Astrocyte (in vitro differentiated cells and primary cell): ENCODE data around the gene AP3M1. TPM values are rescaled to one million over a fixed set of nuclear protein-coding genes. Genes with fewer than 3 reads are reported as not detected.

Experiments used
- DNase-seq: peaks from one replicate; pipeline ENCODE4 v3.0.0-alpha.2; 2010; ENCODE audit warnings: low read depth
- FAIRE-seq: peaks from 2 replicates; lab custom pipeline; 2011; peaks lifted over from hg19 to GRCh38; lab: Jason Lieb, UNC
- H2AFZ ChIP-seq: 2 replicates; pipeline ENCODE4 v1.6.0; 2012; ENCODE audit warnings: low read depth, low read length, inconsistent platforms
- H3K27ac ChIP-seq: 2 replicates; pipeline ENCODE4 v1.5.1; 2011; ENCODE audit warnings: low read depth, low read length, inconsistent platforms
- H3K27me3 ChIP-seq: 2 replicates; pipeline ENCODE4 v1.6.0; 2011; ENCODE audit warnings: low read length, inconsistent platforms; ENCODE audit not compliant: insufficient read depth
- H3K36me3 ChIP-seq: 2 replicates; pipeline ENCODE4 v1.5.1; 2011; ENCODE audit warnings: low read length, inconsistent platforms; ENCODE audit not compliant: insufficient read depth
- H3K4me1 ChIP-seq: 2 replicates; pipeline ENCODE4 v1.5.1; 2011; ENCODE audit warnings: low read length, inconsistent platforms; ENCODE audit not compliant: insufficient read depth
- H3K4me2 ChIP-seq: 2 replicates; pipeline ENCODE4 v1.6.0; 2012; ENCODE audit warnings: low read length, inconsistent platforms
- H3K4me3 ChIP-seq: 2 replicates; pipeline ENCODE4 v1.5.1; 2011; ENCODE audit warnings: low read depth, mild to moderate bottlenecking, low read length, inconsistent platforms; ENCODE audit not compliant: insufficient read depth
- H3K79me2 ChIP-seq: 2 replicates; pipeline ENCODE4 v1.6.0; 2012; ENCODE audit warnings: mild to moderate bottlenecking, low read length, inconsistent platforms; ENCODE audit not compliant: insufficient read depth
- H3K9ac ChIP-seq: 2 replicates; pipeline ENCODE4 v1.6.0; 2012; ENCODE audit warnings: mild to moderate bottlenecking, low read length, inconsistent platforms
- H3K9me3 ChIP-seq: 2 replicates; pipeline ENCODE4 v1.5.1; 2012; ENCODE audit warnings: low read depth, mild to moderate bottlenecking, low read length, inconsistent platforms; ENCODE audit not compliant: insufficient read depth
- H4K20me1 ChIP-seq: 2 replicates; pipeline ENCODE4 v1.6.0; 2012; ENCODE audit warnings: low read length, inconsistent platforms; ENCODE audit not compliant: insufficient read depth
- H3K27ac Mint-ChIP-seq: one replicate; pipeline ENCODE4 v1.8.0; 2021; ENCODE audit warnings: mild to moderate bottlenecking, mixed read lengths; ENCODE audit not compliant: unreplicated experiment
- H3K27me3 Mint-ChIP-seq: one replicate; pipeline ENCODE4 v1.8.0; 2021; ENCODE audit warnings: low read depth, mixed read lengths; ENCODE audit not compliant: unreplicated experiment
- H3K36me3 Mint-ChIP-seq: one replicate; pipeline ENCODE4 v1.8.0; 2021; ENCODE audit warnings: low read depth, mixed read lengths; ENCODE audit not compliant: unreplicated experiment
- H3K4me1 Mint-ChIP-seq: one replicate; pipeline ENCODE4 v1.8.0; 2021; ENCODE audit warnings: low read depth, mixed read lengths; ENCODE audit not compliant: unreplicated experiment
- H3K4me3 Mint-ChIP-seq: one replicate; pipeline ENCODE4 v1.8.0; 2021; ENCODE audit warnings: mild to moderate bottlenecking, moderate library complexity, mixed read lengths; ENCODE audit not compliant: unreplicated experiment
- H3K9me3 Mint-ChIP-seq: one replicate; pipeline ENCODE4 v1.8.0; 2021; ENCODE audit warnings: mild to moderate bottlenecking, mixed read lengths; ENCODE audit not compliant: unreplicated experiment
- EZH2 ChIP-seq: IDR thresholded peaks from 2 replicates; pipeline ENCODE4 v1.6.1; 2012; ENCODE audit warnings: mild to moderate bottlenecking, low read length, inconsistent platforms; ENCODE audit not compliant: insufficient read depth
- total RNA-seq: library from RNA; stranded (reverse); gene quantifications from 2 replicates; pipeline ENCODE4 v1.2.1, GENCODE V29; 2021
- TF ChIP-seq, protein P1 (sequence below): IDR thresholded peaks from 2 replicates; pipeline ENCODE4 v1.5.1; 2011; ENCODE audit warnings: low read depth, mild to moderate bottlenecking, inconsistent platforms, low read length, moderate library complexity; ENCODE audit not compliant: insufficient read depth

The AP3M1 gene
- total RNA-seq, 1 donor from 2014 or later, result 50.0 TPM

DNA sequence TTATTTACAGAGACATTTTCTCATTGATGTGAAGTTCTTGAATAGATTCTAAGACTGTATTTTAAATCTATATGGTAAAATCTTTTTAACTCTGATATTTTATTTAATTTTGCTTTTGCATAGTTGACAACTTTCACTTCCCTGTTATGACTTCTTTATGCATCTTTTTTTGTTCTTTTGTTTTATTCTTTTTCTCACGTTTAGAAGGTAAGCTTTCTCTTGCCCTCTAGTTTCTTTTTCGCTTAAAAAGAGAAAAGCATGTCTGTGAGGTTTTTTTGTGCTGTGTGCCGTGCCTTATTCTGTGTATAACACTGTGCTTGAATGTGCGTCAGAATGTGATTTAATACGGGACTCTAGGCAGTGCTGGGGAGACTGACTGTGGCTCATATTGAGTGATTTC is 74.7 kb downstream of the AP3M1 start:
- H3K4me1 ChIP-seq, result peaks cover 64% of the 10 kb centered on the region
- H3K79me2 ChIP-seq, result peaks cover 68% of the 10 kb centered on the region
- H3K9me3 ChIP-seq, result no peaks in the 10 kb centered on the region
- DNase-seq (no peak), FAIRE-seq (no peak)
- H3K4me2 ChIP-seq, result no peak overlapping the region
- Mint-ChIP-seq H3K36me3 (peaks cover 13% of the 10 kb centered on the region), H3K27me3 (no peaks in the 10 kb centered on the region), H3K4me3 (peak overlapping the region; percentile 46), H3K4me1 (peaks cover 66% of the 10 kb centered on the region), H3K9me3 (no peaks in the 10 kb centered on the region), H3K27ac (no peak overlapping the region)
- H3K27ac ChIP-seq, result no peak overlapping the region
- H3K27me3 ChIP-seq, result no peaks in the 10 kb centered on the region
- no peak overlapping the region for H3K4me3 ChIP-seq
- no peak overlapping the region for H2AFZ ChIP-seq
- H3K9ac ChIP-seq, result no peak overlapping the region
- peaks cover 61% of the 10 kb centered on the region for H4K20me1 ChIP-seq
- TF ChIP-seq, protein P1, sequence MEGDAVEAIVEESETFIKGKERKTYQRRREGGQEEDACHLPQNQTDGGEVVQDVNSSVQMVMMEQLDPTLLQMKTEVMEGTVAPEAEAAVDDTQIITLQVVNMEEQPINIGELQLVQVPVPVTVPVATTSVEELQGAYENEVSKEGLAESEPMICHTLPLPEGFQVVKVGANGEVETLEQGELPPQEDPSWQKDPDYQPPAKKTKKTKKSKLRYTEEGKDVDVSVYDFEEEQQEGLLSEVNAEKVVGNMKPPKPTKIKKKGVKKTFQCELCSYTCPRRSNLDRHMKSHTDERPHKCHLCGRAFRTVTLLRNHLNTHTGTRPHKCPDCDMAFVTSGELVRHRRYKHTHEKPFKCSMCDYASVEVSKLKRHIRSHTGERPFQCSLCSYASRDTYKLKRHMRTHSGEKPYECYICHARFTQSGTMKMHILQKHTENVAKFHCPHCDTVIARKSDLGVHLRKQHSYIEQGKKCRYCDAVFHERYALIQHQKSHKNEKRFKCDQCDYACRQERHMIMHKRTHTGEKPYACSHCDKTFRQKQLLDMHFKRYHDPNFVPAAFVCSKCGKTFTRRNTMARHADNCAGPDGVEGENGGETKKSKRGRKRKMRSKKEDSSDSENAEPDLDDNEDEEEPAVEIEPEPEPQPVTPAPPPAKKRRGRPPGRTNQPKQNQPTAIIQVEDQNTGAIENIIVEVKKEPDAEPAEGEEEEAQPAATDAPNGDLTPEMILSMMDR, result no peak
- TF ChIP-seq EZH2, result no peak
- peaks cover 43% of the 10 kb centered on the region for H3K36me3 ChIP-seq

DNA sequence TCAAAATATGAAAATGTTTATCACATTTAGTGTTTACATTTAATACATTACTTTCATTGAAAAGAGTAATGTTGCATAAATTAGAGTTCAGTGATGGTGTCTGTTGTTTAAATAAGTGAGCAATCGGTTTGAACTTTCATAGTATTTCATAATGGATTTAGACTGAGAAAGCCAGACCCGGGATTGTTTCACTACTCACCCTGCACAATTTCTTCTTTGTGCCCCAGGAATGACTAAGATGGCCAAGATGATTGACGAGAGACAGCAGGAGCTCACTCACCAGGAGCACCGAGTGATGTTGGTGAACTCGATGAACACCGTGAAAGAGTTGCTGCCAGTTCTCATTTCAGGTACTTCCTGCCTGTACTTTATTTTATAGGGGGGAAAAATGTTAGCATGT is 78.1 kb downstream of the AP3M1 start:
- H3K27me3 Mint-ChIP-seq, result no peaks in the 10 kb centered on the region
- H3K27ac ChIP-seq, result peak overlapping the region; percentile 0
- H3K27ac Mint-ChIP-seq, result peak overlapping the region; percentile 84
- TF ChIP-seq EZH2, result no peak
- TF ChIP-seq, protein P1, result no peak
- peaks cover 18% of the 10 kb centered on the region for H3K36me3 Mint-ChIP-seq
- no peak overlapping the region for H2AFZ ChIP-seq
- FAIRE-seq (no peak), DNase-seq (peak; percentile 44)
- H3K9me3 Mint-ChIP-seq, result no peaks in the 10 kb centered on the region
- no peaks in the 10 kb centered on the region for H3K9me3 ChIP-seq
- H3K4me3 ChIP-seq, result no peak overlapping the region
- H3K9ac ChIP-seq, result no peak overlapping the region
- H3K4me1 Mint-ChIP-seq, result peaks cover 53% of the 10 kb centered on the region
- H3K27me3 ChIP-seq, result no peaks in the 10 kb centered on the region
- H3K79me2 ChIP-seq, result peaks cover 84% of the 10 kb centered on the region
- H4K20me1 ChIP-seq, result peaks cover 75% of the 10 kb centered on the region
- no peak overlapping the region for H3K4me2 ChIP-seq
- H3K36me3 ChIP-seq, result peaks cover 52% of the 10 kb centered on the region
- peaks cover 48% of the 10 kb centered on the region for H3K4me1 ChIP-seq
- no peak overlapping the region for H3K4me3 Mint-ChIP-seq

DNA sequence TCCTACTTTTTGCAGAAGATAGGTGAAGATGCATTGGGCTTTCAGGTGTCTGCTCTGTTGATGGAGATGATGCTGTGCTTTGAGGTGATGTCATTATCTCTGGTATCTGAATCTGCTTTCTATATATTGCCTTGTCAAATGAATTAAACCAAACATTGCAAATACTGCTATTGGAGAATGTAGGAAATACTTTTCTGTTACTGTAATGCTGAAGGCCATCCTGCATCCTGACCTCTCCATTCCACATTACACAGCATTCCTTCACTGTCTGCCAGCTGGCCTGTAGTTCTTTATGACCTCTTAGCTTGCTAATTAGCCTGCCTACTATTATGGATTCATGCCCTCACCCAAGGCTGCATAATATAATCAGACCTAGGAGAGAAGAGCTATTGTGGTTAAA is 79.5 kb downstream of the AP3M1 start:
- Mint-ChIP-seq H3K27me3 (no peaks in the 10 kb centered on the region), H3K27ac (peak overlapping the region; percentile 87), H3K4me1 (peaks cover 41% of the 10 kb centered on the region), H3K36me3 (peaks cover 20% of the 10 kb centered on the region), H3K4me3 (peak overlapping the region; percentile 45), H3K9me3 (no peaks in the 10 kb centered on the region)
- Histone ChIP-seq H3K4me2 (peak overlapping the region; percentile 19), H3K27ac (peak overlapping the region; percentile 42), H3K9me3 (no peaks in the 10 kb centered on the region), H4K20me1 (peaks cover 73% of the 10 kb centered on the region), H3K4me1 (peaks cover 35% of the 10 kb centered on the region), H3K4me3 (no peak overlapping the region), H3K79me2 (peaks cover 92% of the 10 kb centered on the region), H2AFZ (no peak overlapping the region), H3K9ac (no peak overlapping the region), H3K36me3 (peaks cover 49% of the 10 kb centered on the region), H3K27me3 (no peaks in the 10 kb centered on the region)
- FAIRE-seq, result peak; percentile 64
- no peak for TF ChIP-seq EZH2
- TF ChIP-seq, protein P1, result no peak
- peak; percentile 94 for DNase-seq

Other genes starting within 250 kb of the AP3M1 start
- gene PLAU, start 239.7 kb downstream of the AP3M1 start, total RNA-seq, result 81.2 and 90.2 TPM in 2 replicates
- gene VCL, start 152.7 kb downstream of the AP3M1 start, total RNA-seq, result 469 and 474 TPM in 2 replicates
- 58.3 and 62.0 TPM in 2 replicates for gene ADK, start 393 bp upstream of the AP3M1 start, total RNA-seq